NCI-H82 (cell line): ENCODE data around the gene FSTL1.

Experiments used
- DNase-seq: peaks from one replicate; lab custom pipeline; 2025; lab: John Stamatoyannopoulos, UW

Gene FSTL1, protein sequence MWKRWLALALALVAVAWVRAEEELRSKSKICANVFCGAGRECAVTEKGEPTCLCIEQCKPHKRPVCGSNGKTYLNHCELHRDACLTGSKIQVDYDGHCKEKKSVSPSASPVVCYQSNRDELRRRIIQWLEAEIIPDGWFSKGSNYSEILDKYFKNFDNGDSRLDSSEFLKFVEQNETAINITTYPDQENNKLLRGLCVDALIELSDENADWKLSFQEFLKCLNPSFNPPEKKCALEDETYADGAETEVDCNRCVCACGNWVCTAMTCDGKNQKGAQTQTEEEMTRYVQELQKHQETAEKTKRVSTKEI

GRCh38 chr3:120450600-120451271 lies at the start of gene FSTL1:
FSTL1 (minus strand) TSS chr3:120450992; CDS start chr3:120450746, 246 bp downstream.
- DNase-seq = peak; percentile 66

- no peak for DNase-seq
Observed at GRCh38 chr3:120498556-120499346, 48.0 kb upstream of the FSTL1 start.

DNA sequence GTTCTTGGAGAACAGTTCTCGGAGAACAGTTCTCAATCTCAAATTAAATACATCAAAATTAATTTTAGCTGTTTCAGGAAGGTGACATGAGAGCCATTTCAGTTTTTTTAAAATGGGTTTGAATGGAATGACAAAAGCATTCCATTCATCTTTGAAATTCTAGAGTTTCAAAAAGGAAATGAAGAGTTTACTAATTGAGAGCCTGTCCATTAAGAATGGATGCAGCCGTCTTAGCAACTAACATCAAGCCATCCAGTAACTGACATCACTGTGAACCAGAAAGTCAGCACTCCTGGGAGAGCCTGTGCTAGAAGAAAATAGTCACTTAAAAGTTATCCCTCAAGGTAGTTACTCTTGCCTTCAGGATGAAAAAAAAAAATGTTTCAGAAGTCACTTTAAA lies 47.0 kb upstream of the FSTL1 start:
- no peak for DNase-seq

DNA sequence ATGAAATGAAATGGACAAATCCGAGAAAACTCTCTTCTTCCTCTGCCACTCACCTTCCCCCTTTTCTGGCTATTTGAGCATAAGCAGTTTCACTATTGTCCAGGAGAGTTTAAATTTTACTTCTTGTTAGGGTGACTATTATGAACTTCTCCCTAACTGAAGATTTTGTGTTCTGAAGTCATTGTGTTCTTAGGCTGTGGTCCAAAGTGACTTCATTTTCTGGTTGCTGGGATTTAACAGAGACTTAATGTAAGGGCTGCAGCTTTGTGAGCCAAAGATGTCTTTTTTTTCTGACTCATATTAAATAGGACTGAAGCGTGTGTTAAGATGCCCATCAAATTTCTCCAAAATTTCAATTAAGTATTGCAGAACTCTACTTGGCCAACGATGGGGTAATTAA lies 46.5 kb upstream of the FSTL1 start:
- DNase-seq = no peak

GRCh38 chr3:120496278-120497002 lies 45.6 kb upstream of the FSTL1 start:
- DNase-seq = no peak

- no peak for DNase-seq
Observed at GRCh38 chr3:120495809-120496208, 45.0 kb upstream of the FSTL1 start.

DNA sequence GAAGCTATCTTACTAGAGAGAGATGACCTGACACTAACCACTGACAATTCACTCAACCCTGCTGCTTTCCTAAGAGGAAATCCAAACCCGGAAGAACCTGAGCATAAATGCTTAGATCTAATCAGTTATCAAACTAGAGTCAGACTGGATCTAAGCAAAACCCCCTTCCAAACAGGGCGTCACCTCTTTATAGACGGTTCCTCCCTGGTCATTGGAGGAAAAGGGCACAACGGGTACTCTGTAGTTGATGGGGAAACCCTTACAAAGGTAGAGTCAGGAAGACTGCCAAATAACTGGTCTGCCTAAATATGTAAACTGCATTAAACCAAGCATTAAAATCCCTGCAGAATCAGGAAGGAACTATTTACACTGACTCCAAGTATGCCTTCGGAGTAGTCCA lies 41.3 kb upstream of the FSTL1 start:
- no peak for DNase-seq

DNA sequence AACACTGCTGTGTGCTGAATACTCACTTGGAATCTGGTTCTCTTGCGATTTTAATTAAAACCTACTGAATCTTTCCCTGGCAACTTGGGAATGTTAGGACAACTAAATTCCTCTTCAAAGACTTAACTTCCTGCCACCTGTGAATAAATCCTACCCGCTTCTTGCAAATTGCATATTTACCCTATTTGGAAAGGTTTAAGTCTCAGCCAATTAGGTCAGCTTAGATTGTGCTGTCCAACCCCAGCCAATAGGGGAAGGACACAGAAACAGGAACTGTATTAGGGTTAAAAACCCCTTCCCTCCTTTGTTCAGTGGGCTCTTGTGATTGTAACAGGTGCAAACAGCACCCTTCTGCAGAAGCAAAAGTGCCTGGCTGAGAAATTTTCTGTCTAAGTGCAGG lies 38.6 kb upstream of the FSTL1 start:
- no peak for DNase-seq

- DNase-seq = no peak
Observed at GRCh38 chr3:120488296-120488695, 37.5 kb upstream of the FSTL1 start.

DNA sequence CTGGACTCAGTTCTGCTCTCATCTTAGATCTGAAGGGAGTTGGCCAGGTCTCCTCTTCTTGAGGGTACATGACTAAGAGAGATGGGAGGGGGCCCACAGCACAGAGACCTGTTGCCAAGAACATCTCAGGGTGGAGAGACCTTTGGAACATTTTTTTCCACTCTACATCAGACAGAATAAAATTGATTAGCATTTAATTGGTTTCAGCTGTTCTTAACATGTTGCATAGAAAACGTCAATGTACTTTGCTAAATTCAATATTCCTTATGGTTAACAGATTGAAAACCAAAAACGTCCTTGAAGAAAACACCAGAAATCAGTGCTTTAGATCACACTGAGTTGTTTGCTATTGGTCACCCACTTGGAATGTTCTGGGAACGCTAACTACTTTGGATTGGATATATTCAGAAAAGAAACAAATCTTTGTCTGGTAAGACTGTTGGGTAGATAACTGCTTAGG lies 36.4 kb upstream of the FSTL1 start:
- no peak for DNase-seq

GRCh38 chr3:120481081-120481480 lies 30.3 kb upstream of the FSTL1 start:
- no peak for DNase-seq

DNA sequence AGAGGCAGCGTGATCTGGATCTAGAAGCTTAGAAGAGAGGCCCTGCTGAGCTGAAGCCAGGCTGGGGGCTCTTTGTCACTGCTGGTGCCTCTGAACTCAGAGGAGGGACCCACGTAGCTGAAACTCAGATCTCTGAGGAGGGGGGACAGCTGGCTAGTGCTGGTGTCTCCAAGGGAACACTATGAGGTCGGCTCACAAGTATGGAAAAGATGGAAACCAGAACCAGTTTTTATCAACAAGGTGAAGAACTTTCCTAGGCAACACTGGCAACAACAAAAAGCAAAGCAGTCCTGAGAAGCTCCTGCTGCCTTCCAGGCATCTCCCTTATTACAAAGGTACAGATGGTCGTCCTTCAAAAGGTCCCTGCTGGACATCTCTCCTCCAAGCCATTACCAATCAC lies 27.0 kb upstream of the FSTL1 start:
- DNase-seq = no peak

GRCh38 chr3:120475722-120476377 lies 25.1 kb upstream of the FSTL1 start:
- peak; percentile 20 for DNase-seq

GRCh38 chr3:120473896-120474675 lies 23.3 kb upstream of the FSTL1 start:
- no peak for DNase-seq

DNA sequence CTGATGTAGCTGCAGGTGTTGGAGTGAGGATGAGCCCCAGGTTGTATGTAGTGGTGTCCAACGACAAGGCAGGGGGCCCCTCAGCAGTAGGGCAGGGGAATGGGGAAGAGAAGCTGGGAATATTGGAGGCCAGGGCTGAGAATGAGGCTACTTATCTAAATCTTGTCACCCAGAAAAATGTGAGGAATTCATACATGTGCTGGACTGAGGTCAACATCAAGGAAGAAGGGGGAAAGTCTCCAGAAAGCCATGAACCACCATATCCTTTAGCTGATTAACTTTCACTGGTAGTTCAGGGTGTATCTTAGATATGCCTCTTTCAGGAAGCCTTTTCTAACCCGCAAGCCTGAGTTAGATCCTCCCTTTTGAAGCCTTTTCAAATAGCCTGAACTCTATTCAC lies 22.6 kb upstream of the FSTL1 start:
- DNase-seq = no peak

DNA sequence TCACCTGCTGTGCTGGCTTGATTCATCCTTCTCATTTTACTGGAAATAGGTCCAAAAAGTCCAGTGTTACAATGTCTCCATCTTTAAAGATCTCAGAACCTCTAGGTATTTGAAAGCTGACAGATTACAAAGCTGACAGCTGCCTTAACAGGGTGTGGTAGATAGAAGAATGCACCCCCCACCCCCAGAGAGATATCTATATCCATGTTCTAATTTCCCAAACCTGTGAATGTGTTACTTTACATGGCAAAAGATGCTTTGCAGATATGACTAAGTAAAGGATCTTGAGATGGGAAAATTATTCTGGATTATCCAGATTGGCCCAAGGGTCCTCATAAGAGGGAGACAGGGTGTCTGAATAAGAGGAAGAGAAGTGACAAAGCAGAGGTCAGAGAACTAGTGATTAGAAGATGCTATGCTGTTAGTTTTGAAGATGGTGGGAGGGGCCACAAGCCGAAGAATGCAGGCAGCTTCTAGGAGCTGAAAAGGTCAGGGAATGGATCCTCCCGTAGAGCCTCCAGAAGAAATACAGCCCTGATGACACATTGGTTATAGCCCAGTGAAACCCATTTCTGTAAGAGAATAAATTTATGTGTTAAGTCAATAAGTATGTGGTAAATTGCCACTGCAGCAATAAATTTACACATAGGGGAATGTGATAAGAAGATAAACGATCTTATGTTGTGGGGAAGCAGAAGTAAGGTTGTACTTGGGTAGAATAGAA lies 21.5 kb upstream of the FSTL1 start:
- no peak for DNase-seq

- no peak for DNase-seq
Observed at GRCh38 chr3:120471643-120472042, 20.9 kb upstream of the FSTL1 start.

DNA sequence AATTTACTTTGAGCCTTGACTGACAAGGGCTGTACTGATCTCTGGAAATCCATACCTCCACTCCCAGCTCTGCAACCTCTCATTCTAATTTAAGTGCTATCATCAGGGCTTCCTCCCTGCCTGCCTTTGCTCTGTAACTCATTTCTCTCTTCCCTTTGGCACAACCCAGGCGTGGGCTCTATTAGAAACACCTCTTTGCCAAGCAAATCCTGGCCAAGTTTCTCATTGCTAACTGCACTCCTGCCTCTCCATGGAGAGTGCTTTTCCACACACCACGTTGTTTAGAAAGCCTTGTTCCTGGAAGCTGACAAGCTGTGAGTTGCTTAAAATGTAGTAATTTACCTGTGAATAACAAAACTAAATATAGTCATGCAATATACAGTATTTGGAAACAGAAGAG lies 20.1 kb upstream of the FSTL1 start:
- no peak for DNase-seq

DNA sequence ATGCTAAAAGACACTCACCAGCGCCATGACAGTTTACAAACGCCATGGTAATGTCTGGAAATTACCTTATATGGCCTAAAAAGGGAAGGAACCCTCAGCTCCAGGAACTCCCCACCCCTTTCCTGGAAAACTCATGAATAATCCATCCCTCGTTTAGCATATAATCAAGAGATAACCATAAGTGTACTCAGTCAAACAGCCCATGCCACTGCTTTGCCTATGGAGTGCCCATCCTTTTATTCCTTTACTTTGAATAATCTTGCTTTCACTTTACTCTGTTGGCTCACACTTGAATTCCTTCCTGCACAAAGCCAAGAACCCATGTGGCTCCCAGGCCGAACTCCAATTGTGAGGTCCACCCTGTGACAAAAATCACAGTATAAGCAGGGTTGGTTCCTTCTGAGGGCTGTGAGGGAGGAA lies 19.1 kb upstream of the FSTL1 start:
- no peak for DNase-seq

- DNase-seq = no peak
Observed at GRCh38 chr3:120469440-120469839, 18.6 kb upstream of the FSTL1 start.
